GM18502 (cell line): Measurements from ENCODE around the gene HDAC9.

Experiments
- ATAC-seq: cut with Tn5 transposase; IDR thresholded peaks from one replicate; pipeline ENCODE4 v1.9.1; 2021; ENCODE audit warnings: mild to moderate bottlenecking; ENCODE audit not compliant: unreplicated experiment, poor library complexity

HDAC9 gene

DNA sequence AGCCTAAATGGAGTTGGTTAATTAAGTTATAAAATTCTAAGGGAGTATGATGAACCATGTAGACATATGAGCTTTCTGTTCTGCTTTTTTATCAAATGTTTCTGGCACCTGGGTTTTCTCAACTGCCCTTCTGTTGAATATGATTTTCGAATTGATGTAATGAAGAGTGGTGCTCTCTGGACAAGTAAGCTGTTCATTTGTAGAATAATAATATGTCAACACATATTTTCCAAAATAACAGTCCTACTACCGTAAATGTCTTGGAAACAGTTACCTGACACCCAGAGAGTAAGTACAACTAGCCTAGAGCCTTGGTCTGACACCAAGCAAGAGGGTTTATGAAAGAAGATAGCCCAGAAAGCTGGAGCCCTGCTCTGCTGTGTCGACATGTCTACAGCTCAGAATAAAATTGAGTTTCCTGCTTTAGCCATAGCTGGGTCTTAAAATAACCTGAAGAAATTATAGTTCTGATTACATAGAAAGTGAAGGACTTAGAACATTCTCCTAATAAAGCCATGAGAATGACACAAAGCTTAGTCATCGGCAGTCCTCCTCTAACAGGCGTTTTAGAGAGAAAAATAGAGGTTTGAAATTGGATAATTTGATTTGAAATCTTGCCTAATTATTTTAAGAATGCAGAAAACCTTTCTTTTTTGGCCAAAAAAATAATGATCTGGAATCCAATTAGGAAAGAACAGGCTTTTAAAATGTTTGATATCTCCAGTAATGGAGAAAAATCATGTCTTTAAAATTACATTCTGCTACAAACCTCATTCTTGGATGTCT lies 25.1 kb downstream of the HDAC9 start:
- ATAC-seq, result peak; percentile 73

DNA sequence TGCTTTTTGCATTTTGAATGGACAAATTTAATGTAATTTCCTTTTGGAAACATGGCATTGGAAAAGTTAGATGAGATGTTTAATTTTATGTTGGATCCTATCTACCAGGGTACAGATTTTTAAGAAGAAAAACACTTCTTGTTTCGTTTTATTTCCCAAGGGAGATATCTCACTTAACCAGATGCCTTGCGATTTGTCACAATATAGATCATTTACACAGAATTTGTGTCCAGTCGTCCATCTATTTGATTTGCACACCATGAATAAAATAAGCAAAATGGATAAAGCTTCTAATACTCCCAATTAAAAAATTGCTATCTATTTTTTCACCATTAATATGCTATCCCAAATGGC lies 25.7 kb downstream of the HDAC9 start:
- ATAC-seq, result no peak

DNA sequence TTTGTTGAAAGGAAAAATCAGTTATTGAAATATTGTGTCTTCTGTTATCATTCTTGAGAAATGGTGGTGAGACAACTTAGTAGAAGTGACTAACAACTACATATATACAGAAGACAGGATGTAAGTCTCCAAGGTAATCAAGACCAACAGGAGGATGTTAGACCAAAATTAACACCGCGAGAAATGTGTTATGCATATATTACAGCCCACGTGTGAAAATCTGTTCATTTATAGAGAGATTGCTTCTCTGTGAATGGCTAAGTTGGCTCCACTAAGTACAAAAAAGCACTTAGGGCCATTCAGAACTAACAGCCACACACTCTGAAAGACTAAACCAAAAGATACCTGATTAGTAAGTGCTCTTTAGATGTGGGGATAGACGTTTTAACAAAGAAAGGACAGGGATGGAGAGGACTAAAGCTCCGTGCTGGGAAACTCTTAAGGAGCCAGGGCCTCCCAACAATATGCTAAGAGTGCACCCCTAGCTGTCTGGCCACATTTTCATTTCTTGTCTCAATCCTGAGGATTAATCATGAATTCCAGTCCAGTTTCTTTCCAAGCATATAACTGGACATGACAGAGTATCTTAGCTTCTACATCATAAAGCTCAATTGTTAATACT lies 26.5 kb downstream of the HDAC9 start:
- ATAC-seq, result peak; percentile 62

DNA sequence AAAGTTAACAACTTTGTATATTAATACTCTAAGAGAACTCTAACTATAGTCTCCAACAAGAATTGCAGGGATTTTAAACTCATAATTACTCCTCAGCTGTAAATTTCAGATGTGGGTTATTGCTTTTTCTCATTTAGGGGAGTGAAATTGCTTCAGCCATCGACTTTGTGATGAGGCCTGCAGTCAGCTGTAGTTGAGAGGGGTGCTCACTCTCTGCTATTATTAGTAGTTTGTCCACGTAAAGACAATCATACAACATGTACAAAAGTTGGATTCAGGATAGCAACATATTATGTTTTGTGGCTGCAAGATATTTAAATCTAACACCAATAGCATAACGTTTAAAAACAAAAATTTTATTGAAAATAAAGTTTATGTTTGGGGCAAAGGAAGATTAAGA lies 28.7 kb downstream of the HDAC9 start:
- ATAC-seq, result no peak

DNA sequence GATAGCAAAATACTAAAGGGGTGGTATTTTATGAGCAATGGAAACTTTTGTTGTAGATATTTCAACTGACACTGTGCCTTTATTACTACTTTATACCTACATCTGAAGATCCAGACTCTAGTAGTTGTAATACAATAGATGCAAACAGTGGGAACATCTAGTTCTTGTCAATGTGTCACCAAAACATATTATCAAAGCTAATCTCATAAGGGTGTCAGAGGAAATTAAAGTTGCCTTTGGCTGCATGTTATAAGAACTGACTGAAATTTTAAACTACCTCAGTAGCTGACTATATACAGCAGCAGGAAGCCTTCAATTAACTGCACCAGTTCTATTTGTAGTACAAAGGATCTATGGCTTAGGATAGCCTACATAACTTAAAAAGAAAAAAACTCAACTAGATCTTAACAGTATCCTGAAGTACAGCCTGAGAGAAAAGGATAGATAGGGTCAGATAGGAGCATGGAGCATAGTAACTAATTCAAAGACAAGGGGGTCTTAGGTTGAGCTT lies 30.9 kb downstream of the HDAC9 start:
- no peak for ATAC-seq

DNA sequence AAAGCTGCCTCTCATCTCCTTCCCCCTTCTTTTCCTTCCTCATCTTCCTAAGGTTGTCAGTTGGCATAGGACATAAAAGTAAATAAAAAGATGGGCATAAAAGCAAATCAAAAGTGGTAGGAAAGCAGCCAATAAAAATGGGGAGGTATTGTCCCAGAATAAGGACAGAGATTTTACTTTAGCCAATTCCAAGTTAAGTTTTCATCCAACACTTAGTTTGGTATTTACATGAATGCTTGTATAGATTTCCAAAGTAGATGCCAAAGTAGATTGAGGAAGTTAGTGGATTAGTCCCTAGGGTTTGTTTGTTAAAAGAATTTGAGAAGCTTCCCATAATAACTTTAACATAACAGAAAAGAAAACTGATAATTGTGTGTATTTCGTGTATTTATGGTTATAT lies 33.7 kb downstream of the HDAC9 start:
- ATAC-seq, result no peak

DNA sequence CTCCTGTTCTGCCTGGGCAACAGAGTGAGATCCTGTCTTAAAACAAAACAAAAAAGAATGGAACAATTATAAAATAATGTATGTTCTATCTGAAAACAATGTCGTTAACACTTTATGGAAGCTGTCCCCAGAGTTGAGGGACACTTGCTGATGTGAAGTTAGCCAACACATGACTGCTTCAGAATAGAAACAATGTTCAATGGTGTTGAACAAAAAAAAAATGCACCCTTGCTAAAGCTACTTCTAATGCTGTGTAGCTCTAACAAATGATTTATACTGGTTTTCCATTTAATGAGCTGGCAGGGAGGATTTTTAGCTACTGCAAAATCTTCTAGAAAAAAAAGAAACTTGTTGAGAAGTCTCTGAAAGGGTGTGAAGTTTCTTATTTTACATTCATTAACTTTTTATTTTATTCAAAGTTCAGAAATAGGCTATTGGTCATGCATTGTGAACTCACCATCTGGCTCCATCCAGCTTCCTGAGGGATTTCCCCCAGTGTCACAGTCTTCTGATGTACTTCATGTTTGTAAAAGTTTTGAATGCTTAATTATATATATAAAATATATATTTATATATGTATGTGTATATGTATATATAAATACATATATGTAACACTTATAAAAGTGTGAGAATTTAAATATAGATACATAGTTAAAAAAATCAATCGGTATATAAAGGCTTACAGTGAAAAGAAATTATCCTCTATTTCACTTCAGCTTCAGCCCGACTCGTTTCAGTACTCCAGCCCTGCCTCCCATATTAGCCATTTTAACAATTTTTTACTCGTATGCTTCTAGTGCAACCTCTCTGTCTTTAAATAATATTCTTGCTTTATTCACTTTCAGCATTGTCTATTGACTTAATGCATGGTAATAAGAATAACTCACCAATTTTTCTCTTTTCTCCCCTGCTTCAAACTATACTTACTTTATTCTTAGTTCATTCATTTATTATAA lies 35.0 kb downstream of the HDAC9 start:
- ATAC-seq, result peak; percentile 81

DNA sequence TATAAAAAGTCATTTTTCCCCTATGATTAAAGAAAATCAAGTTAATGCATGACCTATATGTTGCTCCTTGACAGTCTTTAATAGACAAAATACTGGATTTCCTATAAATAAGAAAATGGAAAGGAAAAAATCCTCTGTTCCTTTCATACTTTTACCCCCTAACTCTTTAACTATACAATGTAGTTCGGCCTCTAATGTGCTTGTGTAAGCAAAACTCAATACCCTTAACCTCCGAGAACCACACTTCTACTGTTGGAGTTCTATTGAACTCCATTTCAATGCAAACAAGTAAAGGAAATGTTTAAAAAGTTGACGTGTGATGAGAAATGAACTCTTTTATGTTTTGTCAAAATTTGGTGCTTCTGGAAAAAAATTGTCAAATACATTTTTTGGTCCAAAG lies 36.0 kb downstream of the HDAC9 start:
- no peak for ATAC-seq

DNA sequence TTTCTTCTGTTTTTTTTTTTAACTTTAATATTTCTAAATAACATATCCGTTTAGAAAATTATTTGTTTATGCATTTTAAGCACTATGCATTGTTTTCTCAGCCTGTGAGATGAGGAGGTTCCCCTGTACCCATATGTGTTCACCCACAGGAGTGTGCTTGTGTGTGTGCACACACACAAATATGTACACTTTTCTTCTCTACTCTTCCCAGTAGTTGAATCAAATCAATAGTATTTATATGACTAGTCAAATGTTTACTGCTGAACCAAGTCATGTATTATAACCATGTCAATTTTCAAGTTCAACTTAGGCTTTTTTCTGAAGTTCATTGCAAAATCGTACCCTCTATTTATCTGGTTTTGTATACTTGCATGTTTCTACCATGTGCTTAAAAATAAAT lies 37.3 kb downstream of the HDAC9 start:
- ATAC-seq, result peak; percentile 38

DNA sequence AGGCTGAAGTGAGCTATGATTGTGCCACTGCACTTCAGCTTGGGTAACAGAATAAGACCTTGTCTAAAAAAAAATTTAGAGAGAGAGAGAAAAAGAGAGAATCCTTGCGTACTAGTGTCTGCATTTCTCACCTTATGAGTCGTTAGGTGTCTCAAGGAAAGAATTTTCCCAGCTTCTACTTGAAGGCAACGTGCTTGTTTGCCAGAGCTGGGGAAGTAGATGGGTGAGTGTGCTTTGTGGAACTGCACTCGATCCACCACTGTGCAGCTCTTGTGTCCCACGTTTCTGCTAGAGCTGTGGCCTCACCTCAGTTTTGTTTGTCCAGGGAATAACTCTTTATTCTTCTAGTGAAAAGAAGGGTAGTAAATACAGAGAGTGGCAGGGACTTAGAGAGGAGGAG lies 38.9 kb downstream of the HDAC9 start:
- ATAC-seq, result no peak

DNA sequence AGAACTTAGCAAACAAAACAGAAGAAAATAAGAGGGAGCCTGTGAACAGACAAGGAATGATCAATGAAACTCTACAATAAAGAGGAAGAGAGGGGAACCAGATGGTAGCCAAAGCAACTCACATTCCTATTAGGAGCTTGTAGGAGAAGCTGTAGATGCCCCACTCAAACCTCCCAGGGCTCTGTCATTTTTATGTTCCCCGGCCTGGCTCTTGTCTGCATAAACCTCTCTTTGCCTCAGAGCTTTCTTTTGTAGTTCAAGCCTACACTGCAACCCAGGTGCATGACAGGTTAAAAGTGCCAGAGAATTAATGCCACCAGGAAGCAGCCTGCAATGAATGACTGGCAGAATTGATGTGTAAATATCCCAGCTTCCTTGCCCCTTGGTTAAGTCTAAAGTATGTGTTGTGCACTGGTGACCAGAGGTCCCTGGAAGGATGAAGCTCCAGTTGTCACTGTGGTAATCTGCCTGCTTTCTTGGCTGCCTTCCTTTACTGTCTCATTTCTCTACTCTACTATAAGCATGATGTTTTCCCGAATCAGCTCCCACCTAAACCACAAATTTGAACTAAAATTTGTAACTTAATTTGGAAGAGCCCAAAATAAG lies 40.4 kb downstream of the HDAC9 start:
- ATAC-seq, result no peak

DNA sequence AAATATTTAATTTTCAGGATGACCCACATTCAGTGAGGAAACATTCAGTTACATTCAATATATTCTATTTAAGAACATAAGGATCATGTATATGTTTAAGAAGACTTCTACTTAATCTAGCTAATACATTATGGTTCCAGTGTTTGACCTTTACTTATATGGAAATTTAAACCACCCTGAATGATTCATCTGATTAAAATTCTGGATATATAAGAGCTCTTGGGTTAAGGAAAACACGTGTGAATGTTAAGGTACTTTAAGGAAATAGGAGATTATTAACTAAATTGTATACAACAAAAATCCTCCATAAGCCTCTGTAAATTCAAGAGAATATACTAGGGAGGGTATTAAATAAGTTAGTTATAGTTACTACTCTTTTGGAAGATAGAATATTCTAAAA lies 40.9 kb downstream of the HDAC9 start:
- ATAC-seq, result no peak

DNA sequence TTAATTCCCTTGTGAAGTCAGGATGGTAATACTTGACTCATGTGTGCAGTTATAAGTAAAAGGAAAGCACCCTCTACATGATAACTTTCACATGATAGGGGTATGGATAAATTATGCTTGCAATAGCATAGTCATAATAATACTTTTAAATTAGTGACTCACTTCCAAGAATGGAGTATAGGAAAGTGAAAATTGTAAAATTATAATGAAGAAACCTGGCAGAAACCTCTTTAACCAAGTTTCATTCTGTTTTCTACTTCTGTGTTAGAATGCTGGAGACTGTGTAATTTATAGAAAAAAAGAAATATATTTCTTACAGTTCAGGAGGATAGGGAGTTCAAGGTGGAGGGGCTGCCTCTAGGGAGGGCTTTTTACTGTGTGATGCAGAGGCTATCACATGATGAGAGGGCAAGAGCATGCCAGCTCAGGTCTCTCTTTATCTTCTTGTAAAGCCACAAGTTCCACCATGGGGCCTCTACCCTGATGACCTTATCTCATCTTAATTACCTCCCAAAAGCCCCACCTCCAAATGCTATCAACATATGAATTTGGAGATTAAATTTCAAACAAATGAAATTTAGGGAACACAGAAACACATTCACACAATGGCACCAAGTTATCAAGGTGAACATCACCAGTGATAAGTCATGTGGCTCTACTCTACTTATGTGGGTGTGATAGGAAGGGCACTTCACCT lies 43.2 kb downstream of the HDAC9 start:
- ATAC-seq, result peak; percentile 87

DNA sequence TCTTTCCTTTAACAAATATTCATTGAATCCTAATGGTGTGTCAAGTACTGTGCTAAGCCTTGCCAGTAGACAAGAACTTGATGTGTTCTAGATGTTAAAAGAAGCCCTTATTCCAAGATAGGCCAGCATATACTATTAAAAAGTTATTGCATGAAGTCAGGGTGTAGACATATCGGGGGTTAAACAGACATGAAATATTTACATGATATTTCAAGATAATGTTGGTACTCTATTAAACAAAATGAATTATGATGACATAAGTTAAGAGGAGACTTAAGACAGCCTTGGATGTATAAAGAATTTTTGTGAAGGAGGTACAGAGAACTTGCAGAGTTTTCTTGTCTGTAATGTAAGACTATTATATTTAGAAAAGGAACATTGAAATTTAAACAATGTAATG lies 44.8 kb downstream of the HDAC9 start:
- ATAC-seq, result no peak

DNA sequence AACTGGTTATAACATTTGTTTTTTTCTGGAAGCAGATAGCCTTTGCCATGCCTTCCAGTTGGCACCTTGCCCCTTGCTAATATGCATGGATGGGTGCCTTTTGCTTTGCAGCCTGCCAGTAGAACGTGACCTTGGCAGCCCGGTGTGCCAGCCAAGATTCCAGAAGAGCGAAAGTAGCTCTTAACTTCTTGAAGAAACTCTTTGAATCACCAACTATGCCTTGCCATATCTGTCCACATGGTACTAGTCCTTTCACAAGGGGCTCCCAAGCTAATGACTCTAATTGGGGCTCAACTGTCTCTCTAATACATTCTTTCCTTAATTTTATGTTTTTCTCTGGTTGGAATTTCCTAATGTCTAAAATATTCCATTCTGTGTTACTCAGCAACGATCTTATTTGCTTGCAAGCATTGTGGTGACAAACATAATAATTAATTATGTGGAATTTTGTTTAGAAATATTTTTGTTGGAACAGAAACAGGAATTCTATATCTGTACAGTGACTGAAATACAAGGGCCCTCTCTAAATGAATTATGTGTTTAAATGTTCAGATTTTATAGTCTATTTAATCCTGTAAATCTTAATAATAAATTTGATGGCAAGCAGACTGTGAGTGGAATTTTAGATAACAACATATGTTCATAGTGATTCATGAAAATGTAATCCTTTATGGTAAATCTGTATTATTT lies 45.8 kb downstream of the HDAC9 start:
- no peak for ATAC-seq

DNA sequence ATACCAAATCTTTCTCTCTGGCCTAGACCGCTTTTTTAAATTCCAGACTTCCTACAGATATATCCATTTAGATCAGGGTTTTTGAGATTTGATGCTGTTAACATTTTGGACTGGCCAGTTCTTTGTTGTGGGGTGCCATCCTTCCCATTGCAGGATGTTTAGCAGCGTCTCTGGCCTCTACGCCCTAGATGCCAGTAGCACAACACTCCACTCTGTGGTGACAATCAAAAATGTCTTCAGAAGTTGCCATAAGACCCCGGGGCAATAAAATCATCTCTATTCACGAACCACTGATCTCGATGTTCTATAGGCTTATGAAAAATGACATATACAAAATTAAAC lies 46.3 kb downstream of the HDAC9 start:
- ATAC-seq, result no peak

DNA sequence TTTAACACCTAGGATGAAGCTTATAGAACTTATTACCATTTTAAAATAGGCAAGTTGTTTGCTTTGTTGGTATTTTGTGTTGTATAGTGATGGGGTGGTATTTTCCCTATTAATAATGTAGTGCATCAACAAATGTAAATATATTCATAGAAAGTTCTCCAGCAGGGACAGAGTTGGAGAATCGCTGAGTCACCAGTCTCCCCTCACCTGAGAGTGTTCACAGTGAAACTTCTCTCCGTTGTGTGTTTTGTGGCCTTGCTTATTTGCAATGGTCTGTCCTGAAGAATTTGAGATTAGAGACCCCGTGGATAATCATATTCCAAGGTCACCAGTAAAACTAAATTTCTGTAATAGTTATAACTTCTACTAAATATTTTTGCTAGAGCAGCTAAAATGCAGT lies 51.0 kb downstream of the HDAC9 start:
- ATAC-seq, result no peak

DNA sequence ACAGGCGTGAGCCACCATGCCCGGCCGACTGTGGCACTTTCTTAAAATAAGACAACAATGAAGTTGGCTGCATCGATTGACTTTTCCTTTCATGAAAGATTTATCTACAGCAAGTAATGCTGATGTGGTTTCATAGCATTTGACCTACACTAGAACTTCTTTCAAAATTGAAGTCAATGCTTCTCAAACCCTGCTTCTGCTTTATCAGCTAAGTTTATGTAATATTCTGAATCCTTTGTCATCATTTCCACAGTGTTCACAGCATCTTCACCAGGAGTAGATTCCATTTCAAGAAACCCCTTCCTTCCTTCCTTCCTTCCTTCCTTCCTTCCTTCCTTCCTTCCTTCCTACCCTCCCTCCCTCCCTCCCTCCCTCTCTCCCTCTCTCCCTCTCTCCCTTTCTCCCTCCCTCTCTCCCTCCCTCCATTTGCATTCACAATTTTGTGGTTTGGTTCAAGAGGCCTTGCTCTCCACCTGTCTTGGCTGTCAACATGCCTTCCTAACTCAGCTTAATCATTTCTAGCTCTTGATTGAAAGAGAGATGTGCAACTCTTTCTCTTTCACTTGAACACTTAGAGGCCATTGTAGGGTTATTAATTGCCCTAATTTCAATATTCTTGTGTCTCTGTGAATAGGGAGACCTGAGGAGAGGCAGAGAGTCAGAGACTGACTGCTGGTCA lies 52.1 kb downstream of the HDAC9 start:
- peak; percentile 49 for ATAC-seq

DNA sequence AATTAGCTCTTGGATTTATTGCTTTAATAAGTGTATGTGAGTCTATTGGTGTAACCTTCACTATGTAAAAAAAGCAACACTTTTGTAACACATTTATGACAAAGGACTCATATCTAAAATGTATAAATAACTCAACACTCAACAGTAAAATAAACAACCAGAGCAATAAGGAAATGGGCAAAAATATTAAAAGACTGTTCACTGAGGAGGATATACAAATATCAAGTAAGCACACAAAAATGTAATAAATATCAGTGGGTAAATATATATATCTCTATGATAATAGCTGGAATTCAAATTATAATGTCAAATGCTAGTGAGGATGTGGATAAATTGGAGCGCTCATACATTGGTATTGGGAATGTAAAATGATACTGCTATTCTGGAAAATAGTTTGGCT lies 53.0 kb downstream of the HDAC9 start:
- ATAC-seq, result no peak
